Uterus (tissue), 4 donors: Measurements from ENCODE around the gene LAT. TPM values are rescaled to one million over a fixed set of nuclear protein-coding genes. Genes with fewer than 3 reads are reported as not detected.
"Not testable (repeated sequence)": the region's sequence is repeated elsewhere in the genome, so short reads cannot be mapped to it uniquely, and the experiment has no call there.

ENCODE experiments used
- DNase-seq, 2 donors: peaks; one replicate each; pipeline ENCODE4 v3.0.0-alpha.2; 2019 to 2020
- H3K27ac ChIP-seq, 2 donors: fragments of 200-600 bp; sonication (generic); 1 replicate in 1 of 2; 2 replicates in 1 of 2; pipeline ENCODE4 v1.5.1; 2016 to 2018
- H3K27me3 ChIP-seq, 2 donors: fragments of 200-600 bp; sonication (generic); one replicate each; pipeline ENCODE4 v1.5.1; 2018 to 2019; ENCODE audit warnings: control low read depth in 1 of 2
- H3K36me3 ChIP-seq, 2 donors: fragments of 200-600 bp; sonication (generic); one replicate each; pipeline ENCODE4 v1.5.1; 2019; ENCODE audit warnings: control low read depth in 1 of 2
- H3K4me1 ChIP-seq, 2 donors: fragments of 200-600 bp; sonication (generic); one replicate each; pipeline ENCODE4 v1.5.1; 2018 to 2019; ENCODE audit warnings: control low read depth in 1 of 2
- H3K4me3 ChIP-seq, 2 donors: fragments of 200-600 bp; sonication (generic); 1 replicate in 1 of 2; 2 replicates in 1 of 2; pipeline ENCODE4 v1.5.1; 2018 to 2019; ENCODE audit warnings: mild to moderate bottlenecking in 1 of 2
- H3K9me3 ChIP-seq, 2 donors: fragments of 200-600 bp; sonication (generic); one replicate each; pipeline ENCODE4 v1.5.1; 2019; ENCODE audit warnings: control low read depth in 1 of 2
- POLR2A ChIP-seq, 2 donors: fragments of 450-650 bp; IDR thresholded peaks; one replicate each; pipeline ENCODE4 v1.6.1; 2016; ENCODE audit warnings: antibody characterized with exemption in 2 of 2, mild to moderate bottlenecking in 1 of 2, moderate library complexity in 1 of 2
- intact Hi-C: fragments of 100-400 bp; cut with DNase I; formaldehyde crosslinking; loops from one replicate; pipeline ENCODE4 v1.15.1; 2023; ENCODE audit warnings: low total_unique reads
- total RNA-seq, 4 donors: library from RNA; depleted of rRNA in 3 of 4; stranded (reverse); fragments of >200 nt in 3 of 4; gene quantifications; one replicate each; pipeline versions ENCODE4 v1.1.0 to v1.2.4, GENCODE V29; 2014 to 2023
- TF ChIP-seq, protein P1 (sequence below), 4 experiments: fragments of 200-600 bp in 2 of 4; fragments of 450-650 bp in 2 of 4; sonication (generic) in 2 of 4; IDR thresholded peaks; one replicate each; pipeline ENCODE4 v1.5.1; 2016 to 2019; ENCODE audit warnings: antibody characterized with exemption in 4 of 4, mild to moderate bottlenecking in 2 of 4, moderate library complexity in 1 of 4
- donor health status: DM: yes; HTN: yes; CAD: no.

The LAT gene
- total RNA-seq, 4 donors from 2014 or later = 0.97 to 12.6 (median 3.0) TPM

DNA sequence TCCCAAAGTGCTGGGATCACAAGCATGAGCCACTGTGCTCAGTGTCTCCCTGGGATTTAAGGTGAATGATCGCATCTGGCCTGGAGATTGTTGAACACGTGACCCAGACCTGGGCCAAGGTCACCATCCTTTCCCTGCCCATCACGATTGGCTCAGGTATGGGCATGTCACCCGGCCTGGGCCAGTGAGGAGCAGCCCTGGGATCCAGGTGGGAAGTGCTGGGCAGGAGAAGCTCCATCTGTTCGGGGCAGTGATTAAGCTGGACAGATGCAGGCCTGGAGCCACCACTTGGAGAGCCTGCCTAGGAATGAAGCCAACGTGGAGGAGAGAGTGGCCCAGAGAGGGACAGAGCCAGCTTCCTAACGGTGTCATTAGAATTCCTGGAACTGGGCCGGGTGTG is 6.8 kb downstream of the LAT start:
- Histone ChIP-seq H3K9me3 (peaks cover 0 to 5% of the 10 kb centered on the region in 2 donors), H3K27me3 (no peaks in the 10 kb centered on the region), H3K4me1 (no peaks in the 10 kb centered on the region), H3K36me3 (no peaks in the 10 kb centered on the region), H3K27ac (no peak overlapping the region), H3K4me3 (no peak overlapping the region)
- TF ChIP-seq POLR2A (IDR thresholded peaks at IDR 0.05) = no peak
- TF ChIP-seq, protein P1, sequence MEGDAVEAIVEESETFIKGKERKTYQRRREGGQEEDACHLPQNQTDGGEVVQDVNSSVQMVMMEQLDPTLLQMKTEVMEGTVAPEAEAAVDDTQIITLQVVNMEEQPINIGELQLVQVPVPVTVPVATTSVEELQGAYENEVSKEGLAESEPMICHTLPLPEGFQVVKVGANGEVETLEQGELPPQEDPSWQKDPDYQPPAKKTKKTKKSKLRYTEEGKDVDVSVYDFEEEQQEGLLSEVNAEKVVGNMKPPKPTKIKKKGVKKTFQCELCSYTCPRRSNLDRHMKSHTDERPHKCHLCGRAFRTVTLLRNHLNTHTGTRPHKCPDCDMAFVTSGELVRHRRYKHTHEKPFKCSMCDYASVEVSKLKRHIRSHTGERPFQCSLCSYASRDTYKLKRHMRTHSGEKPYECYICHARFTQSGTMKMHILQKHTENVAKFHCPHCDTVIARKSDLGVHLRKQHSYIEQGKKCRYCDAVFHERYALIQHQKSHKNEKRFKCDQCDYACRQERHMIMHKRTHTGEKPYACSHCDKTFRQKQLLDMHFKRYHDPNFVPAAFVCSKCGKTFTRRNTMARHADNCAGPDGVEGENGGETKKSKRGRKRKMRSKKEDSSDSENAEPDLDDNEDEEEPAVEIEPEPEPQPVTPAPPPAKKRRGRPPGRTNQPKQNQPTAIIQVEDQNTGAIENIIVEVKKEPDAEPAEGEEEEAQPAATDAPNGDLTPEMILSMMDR (IDR thresholded peaks at IDR 0.05) = no peak
- intact Hi-C loops = no loop called here
- no peak for DNase-seq

DNA sequence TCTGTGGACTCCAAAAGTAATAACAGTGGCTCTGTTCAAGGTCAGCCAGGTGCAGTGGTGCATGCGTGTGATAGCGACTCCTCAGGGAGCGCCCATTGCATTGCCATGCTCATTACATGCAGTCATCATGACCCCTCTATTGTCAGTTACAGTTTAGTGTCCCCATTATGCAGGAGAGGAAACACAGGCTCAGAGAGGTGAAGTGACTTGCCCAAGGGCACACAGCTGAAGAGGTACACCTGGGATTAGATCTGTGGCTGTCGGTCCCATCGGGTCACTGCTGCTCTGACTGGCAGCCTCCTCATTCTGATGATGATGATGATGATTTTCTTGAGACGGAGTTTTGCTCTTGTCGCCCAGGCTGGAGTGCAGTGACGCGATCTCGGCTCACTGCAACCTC is 7.6 kb downstream of the LAT start:
- no peaks in the 10 kb centered on the region for H3K36me3 ChIP-seq
- no peak overlapping the region for H3K27ac ChIP-seq
- no peaks in the 10 kb centered on the region for H3K4me1 ChIP-seq
- H3K27me3 ChIP-seq = no peaks in the 10 kb centered on the region
- H3K9me3 ChIP-seq = no peaks in the 10 kb centered on the region
- TF ChIP-seq, protein P1 (IDR thresholded peaks at IDR 0.05) = no peak
- TF ChIP-seq POLR2A (IDR thresholded peaks at IDR 0.05) = no peak
- H3K4me3 ChIP-seq = no peak overlapping the region
- DNase-seq = no peak
- intact Hi-C loops = no loop called here

DNA sequence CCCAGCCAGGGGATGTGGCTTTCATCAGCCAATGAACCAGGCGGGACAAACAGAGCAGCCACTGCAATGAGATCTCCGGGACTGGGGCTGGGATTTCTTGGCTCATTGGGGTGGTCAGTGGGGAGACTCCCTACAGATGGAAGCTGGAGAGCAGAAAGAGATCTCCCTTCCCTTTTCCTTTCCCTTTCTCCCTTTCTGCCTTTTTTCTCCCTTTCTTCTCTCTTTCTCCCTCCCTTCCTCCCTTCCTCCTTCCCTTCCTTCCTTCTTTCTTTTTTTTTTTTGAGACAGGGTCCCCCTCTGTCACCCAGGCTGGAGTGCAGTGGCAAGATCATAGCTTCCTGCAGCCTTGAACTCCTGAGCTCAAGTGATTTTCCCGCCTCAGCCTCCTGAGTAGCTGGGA is 14.0 kb downstream of the LAT start:
- DNase-seq = no peak

DNA sequence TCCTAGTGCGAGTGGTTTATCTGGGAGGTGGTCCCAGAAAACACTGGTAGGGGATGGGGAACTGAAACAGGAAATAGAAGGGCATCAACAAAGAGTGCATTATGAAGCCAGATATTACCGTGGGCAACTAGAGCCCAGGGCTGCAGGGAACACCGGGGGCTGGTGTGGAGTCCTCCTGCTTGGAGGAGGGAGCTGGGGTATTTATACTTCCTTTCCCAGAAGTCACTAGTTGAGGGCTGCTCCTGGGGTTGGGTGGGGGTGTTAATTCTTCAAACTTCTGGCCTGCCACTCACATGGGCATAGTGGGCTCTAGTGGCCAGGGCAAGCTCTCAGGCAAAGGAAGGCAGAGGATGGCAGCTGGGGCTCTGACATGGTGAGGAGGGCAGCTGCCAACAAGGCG is 14.7 kb downstream of the LAT start:
- Histone ChIP-seq H3K4me1 (no peaks in the 10 kb centered on the region), H3K9me3 (no peaks in the 10 kb centered on the region), H3K27ac (no peak overlapping the region), H3K4me3 (no peak overlapping the region), H3K36me3 (no peaks in the 10 kb centered on the region), H3K27me3 (no peaks in the 10 kb centered on the region)
- intact Hi-C loops = no loop called here
- TF ChIP-seq, protein P1 (IDR thresholded peaks at IDR 0.05) = no peak
- TF ChIP-seq POLR2A (IDR thresholded peaks at IDR 0.05) = no peak
- DNase-seq = no peak

More for the DNA sequence above, 14.0 kb downstream of the LAT start:
- TF ChIP-seq POLR2A (IDR thresholded peaks at IDR 0.05) = no peak
- TF ChIP-seq, protein P1 (IDR thresholded peaks at IDR 0.05) = no peak
- Histone ChIP-seq H3K36me3 (no peaks in the 10 kb centered on the region), H3K9me3 (no peaks in the 10 kb centered on the region), H3K4me3 (no peak overlapping the region), H3K4me1 (no peaks in the 10 kb centered on the region), H3K27me3 (no peaks in the 10 kb centered on the region), H3K27ac (no peak overlapping the region)
- intact Hi-C loops = no loop called here

DNA sequence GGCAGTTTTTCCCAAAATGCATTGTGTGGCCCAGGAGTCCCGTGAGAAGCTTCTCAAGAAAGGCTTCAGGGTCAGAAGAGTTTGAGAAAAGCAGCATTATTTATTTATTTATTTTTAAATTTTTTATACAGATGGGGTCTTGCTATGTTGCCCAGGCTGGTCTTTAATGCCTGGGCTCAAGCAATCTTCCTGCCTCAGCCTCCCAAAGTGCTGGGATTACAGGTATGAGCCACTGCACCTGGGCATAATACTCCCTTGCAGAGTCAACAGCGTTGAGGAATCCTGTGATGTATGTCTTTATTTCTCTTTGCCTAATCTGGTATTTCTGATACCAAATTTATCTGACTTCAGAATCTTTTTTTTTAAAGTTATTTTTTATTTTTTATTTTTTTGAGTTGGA is 15.2 kb downstream of the LAT start:
- Histone ChIP-seq H3K9me3 (no peaks in the 10 kb centered on the region), H3K4me1 (no peaks in the 10 kb centered on the region), H3K27ac (no peak overlapping the region), H3K4me3 (no peak overlapping the region), H3K36me3 (no peaks in the 10 kb centered on the region), H3K27me3 (no peaks in the 10 kb centered on the region)
- no peak for DNase-seq
- no peak for TF ChIP-seq POLR2A (IDR thresholded peaks at IDR 0.05)
- TF ChIP-seq, protein P1 (IDR thresholded peaks at IDR 0.05) = no peak
- intact Hi-C loops = no loop called here

DNA sequence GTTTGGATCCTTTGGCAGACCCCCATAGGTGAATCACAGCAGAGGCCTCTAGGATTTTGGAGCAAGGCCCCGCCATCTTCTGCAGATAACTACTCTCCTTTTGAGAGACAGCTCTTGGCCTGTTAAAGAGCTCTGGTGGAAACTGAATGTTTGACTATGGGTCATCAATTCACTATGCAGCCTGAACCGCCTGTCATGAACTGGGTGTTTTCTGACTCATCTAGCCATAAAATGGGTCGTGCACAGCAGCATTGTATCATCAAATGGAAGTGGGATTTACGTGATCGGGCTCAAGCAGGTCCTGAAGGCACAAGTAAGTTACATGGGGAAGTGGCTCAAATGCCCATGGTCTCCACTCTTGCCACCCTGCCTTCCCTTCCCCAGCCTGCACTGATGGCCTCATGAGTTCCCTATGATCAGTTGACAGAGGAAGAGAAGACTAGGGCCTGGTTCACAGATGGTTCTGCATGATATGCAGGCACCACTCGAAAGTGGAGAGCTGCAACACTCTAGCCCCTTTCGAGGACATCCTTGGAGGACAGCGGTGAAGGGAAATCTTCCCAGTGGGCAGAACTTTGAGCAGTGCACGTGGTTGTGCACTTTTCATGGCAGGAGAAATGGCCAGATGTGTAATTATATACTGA is 19.8 kb downstream of the LAT start:
- intact Hi-C loops = not testable (repeated sequence)

More for the DNA sequence above, 19.8 kb downstream of the LAT start:
- H3K36me3 ChIP-seq, DNase-seq, H3K4me3 ChIP-seq, H3K9me3 ChIP-seq, H3K27ac ChIP-seq, H3K4me1 ChIP-seq, H3K27me3 ChIP-seq: not testable (repeated sequence)
